Suppressor macrophage treated with lipopolysaccharide for 4 hours (primary cell): ENCODE results near the gene FUT3.

Experiments used
- DNase-seq: peaks from one replicate; pipeline ENCODE4 v3.0.0-alpha.2; 2020

The FUT3 gene

GRCh38 chr19:5799247-5800241 is 51.7 kb downstream of the FUT3 start:
- DNase-seq = no peak

GRCh38 chr19:5798244-5798643 is 53.0 kb downstream of the FUT3 start:
- no peak for DNase-seq

- no peak for DNase-seq
Observed at GRCh38 chr19:5795382-5795919, 55.8 kb downstream of the FUT3 start.

GRCh38 chr19:5793188-5793587 is 58.1 kb downstream of the FUT3 start:
- no peak for DNase-seq
